Suppressor macrophage treated with lipopolysaccharide for 4 hours (primary cell): ENCODE measurements around the gene AGBL1.

Experiments
- DNase-seq: peaks from one replicate; pipeline ENCODE4 v3.0.0-alpha.2; 2020

The AGBL1 gene

DNA sequence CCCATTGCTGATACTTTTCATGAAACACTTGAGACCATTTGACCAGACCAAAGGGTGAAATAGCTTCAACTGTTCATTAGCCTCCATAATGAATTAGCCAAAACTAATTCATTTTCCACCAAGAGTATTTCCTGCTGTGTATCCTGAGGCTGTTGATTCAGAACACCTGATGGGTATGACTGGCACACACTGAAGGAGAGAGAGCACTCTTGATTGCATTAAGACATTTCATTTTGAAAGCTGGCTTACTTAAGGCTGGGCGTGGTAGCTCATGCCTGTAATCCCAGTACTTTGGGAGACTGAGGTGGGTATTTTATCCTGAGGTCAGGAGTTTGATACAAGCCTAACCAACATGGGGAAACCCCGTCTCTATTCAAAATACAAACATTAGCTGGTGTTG is 175.6 kb downstream of the AGBL1 start:
- no peak for DNase-seq

- no peak for DNase-seq
These were observed 177.0 kb downstream of the AGBL1 start for GRCh38 chr15:86256628-86257027.

DNA sequence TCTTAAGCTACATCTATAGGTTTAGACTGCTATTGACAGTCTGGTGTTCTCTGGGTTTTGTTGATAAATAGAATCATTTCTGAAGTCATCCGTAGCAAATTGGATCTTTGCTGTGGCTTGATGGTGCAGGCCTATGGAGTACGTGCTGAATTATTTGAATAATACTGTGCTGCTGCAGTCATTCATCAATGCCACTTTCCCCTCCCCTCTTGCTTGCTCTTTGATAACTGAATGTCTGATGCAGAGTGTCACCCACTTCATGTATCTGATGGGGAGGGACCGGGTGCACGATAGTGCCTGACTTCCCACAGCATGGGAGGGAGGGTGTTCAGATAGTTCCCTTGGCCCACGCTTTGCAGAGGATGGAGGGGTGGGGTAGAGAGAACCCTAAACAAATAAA is 179.9 kb downstream of the AGBL1 start:
- DNase-seq, result no peak

GRCh38 chr15:86263230-86263629 is 183.6 kb downstream of the AGBL1 start:
- DNase-seq, result no peak

- DNase-seq, result no peak
These were observed 187.3 kb downstream of the AGBL1 start for GRCh38 chr15:86266896-86267484.

DNA sequence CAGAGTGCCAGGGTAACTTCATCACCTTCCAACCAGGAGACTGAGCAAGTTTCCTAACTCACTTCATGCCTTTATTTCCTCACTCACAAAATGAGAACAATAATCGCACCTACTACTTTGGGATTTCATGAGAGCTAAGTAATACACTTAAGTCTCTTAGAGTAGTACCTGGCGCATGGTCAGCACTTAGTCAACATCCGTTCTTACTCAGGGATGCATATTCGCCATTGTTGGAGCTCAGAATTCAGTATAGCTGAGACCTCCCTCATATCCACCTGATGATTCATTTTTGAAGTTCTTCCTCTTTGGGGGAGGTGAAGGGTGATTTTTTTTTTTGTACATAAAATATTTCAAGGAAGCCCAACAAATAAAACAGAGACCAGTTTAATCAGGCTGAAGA is 188.2 kb downstream of the AGBL1 start:
- DNase-seq, result no peak

DNA sequence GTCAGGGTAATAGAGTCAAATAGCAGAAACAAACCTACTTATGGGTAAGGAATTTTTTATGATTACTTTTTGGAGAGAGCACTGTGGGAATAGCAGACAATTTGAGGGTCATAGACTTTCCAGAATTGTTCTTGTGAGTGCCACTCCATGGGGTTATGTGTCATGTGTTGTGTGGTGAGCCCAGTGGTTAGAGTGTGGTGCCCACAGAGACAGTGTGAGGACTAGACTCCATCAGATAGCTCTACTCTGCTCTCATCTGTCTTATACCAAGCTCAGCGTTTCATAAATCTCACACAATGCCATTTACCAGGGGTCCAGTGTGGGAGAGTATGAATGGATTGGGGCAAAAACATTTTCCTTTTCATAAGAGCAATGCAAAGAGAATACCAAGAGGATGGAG is 188.9 kb downstream of the AGBL1 start:
- no peak for DNase-seq

DNA sequence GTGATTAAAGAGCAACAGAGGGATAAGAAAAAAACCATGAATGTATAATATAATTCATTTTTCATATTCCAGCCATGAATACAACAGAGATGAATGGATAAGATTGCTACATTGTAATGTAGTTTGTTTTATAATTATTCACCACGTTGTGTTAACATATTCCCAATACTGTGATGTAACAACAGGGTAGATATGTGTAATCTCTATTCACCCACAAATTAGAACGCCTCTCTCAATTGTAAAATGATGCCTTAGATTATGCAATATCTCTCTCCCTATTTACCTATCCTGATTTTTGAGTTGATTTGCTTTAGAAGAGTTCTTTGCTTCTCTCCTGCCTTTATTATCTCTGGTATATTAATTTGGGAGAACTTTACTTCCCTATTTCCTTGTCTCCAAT is 193.6 kb downstream of the AGBL1 start:
- DNase-seq, result no peak

DNA sequence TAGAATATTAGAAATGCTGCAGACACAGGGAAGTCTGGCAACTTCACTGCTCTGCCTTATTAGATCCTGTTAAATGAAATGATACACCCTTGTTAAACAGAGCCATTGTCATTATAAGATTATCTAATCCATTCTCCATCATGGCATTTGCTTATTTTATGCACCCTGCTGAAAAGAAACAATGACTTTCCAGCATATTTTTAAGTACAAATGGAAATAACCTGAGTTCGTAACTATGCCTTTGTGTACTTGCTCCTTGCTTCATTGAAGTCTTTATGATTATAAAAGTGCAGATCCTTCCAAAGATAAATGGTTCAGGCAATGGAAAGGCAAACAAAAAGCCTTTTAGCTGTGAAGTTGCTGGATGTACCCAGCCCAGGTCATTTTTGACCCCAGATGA is 195.7 kb downstream of the AGBL1 start:
- DNase-seq, result no peak

DNA sequence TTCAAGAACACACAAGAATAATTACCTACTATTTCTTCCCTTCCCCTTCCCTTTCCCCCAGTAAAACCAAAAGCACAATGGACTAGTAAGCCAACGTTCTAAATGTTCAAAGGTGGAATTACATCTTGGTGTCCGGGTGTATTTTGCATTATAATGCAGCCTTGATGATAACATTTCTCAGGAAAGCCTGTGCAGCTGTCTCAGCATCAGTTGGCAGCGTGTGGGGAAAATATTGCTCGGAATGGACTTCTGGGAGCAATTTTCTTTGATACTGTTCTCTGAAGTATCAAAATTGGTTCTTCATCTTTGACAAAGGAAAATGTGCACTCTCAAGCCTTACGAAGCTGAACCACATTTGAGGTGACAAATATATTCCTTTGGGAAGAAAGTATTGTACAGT is 198.9 kb downstream of the AGBL1 start:
- no peak for DNase-seq

- no peak for DNase-seq
These were observed 205.0 kb downstream of the AGBL1 start for GRCh38 chr15:86284635-86285034.

DNA sequence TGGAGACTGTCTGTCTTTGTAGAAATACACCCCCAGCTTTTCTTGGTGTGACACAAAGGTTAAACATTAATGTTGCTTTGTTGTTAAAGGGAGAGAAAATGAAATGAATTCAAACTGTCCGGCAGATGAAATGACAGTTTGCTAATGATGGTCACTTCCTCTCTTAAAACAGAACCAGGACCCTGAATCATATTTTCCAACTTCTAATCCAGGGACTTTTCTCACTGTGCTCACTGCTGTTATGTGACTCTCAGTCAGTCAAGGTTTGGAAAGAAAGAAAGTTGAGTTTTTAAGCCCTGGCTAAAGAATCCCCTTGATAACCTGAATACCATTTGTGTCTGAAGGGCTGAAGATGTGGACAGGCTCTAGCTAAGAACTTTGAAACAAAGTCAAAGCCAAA is 215.8 kb downstream of the AGBL1 start:
- DNase-seq, result no peak

DNA sequence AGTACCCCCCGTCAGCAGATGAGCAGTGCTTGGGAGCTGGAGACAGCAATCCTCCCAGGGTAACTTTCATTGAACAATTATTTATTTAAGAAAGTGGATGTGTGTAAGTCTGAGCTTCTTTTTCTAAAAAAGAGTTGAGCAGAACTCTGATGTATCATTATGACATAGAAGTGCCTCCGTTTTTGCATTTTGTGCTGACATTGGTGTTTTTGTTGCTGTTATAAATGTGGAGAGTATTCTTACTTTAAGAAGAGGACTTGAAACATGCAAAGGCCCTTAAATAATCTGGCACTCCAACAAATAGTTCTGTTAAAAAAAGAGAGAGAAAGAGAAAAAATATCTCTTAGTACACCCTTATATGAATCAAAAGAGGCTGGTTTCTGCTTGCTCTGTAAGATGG is 217.1 kb downstream of the AGBL1 start:
- no peak for DNase-seq

GRCh38 chr15:86300390-86301125 is 220.9 kb downstream of the AGBL1 start:
- no peak for DNase-seq

GRCh38 chr15:86311568-86312280 is 232.1 kb downstream of the AGBL1 start:
- DNase-seq, result no peak

DNA sequence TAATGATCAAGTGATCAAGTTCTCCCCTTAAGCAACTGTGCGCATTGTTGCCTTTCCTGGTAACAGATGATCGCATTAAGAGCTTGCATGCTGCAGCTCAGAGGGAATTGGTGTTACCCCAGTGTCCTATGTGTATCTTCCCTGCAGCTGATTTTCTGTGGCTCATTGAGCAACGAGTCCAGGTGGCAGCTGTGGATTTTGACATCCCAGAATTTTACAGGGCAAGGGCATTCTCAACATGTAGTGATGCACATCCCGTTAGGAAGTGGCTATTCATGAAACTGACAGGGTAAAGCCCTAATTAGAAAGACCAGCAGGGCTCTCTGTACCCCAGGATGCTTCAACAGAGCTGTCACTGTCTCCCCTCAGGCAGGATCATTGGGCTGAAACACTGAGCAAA is 232.8 kb downstream of the AGBL1 start:
- no peak for DNase-seq

GRCh38 chr15:86316216-86316615 is 236.5 kb downstream of the AGBL1 start:
- DNase-seq, result no peak

GRCh38 chr15:86316726-86317383 is 237.2 kb downstream of the AGBL1 start:
- DNase-seq, result no peak

GRCh38 chr15:86317384-86317740 is 237.7 kb downstream of the AGBL1 start:
- DNase-seq, result no peak

DNA sequence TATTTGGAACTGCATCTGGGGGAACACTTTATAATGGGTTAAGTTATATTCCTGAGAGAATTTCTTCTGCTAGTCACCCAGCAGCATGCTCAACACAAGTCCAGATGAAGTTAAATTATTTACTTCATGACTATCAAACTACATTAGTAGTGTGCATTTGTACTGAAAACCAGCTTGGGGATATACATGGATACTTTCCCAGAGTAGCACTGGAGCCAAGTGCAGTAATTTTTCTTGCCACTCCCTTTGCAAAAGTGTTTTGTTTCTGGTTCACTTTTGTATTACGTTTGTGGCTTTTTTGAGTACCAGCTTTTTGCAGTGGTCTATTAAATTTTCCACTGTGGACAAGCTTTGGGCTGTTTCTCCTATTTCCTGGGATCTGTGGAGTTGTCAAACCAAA is 243.0 kb downstream of the AGBL1 start:
- no peak for DNase-seq

- no peak for DNase-seq
These were observed 247.7 kb downstream of the AGBL1 start for GRCh38 chr15:86327230-86327865.

DNA sequence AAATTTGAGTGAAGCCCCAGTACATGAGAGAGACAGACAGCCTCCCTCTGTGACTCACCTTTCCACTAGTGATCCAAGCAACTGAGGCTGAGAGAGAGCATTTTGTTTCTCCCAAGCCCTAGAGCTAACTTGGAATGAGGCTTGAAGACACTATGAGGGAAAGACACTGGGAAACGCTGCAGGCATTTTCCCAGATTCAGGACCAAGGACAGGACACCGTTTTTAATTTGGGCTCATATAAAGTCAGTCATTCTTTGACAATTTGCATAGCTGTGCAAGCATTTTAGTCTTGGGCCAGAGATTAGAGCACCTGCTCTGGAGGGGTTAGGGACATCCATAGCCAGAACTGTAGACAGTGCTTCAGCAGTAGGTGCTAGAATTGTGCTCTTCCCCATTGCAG is 249.0 kb downstream of the AGBL1 start:
- DNase-seq, result no peak

- DNase-seq, result no peak
These were observed 249.8 kb downstream of the AGBL1 start for GRCh38 chr15:86329311-86330013.
